HEK293T (cell line): ENCODE results near the gene UNC79.

Experiments used
- CTCF ChIA-PET: fragments of 350-600 bp; formaldehyde crosslinking; extraction: SDS; loops from one replicate; lab custom pipeline; 2021; ENCODE audit warnings: antibody characterized with exemption, inconsistent platforms; lab: Yijun Ruan, JAX
- POLR2A ChIA-PET: fragments of 350-600 bp; formaldehyde crosslinking; extraction: SDS; loops from one replicate; lab custom pipeline; 2020; ENCODE audit warnings: antibody characterized with exemption, inconsistent platforms; lab: Yijun Ruan, JAX
- DNase-seq: peaks from one replicate; pipeline ENCODE4 v3.0.0; 2012; ENCODE audit warnings: mixed read lengths; ENCODE audit errors: extremely low spot score
- ARNT ChIP-seq: fragments of 450-650 bp; IDR thresholded peaks from 2 replicates; pipeline ENCODE4 v1.6.1; 2017; ENCODE audit warnings: mild to moderate bottlenecking
- BHLHE40 ChIP-seq: fragments of 450-650 bp; IDR thresholded peaks from 2 replicates; pipeline ENCODE4 v1.6.1; 2016; ENCODE audit warnings: mild to moderate bottlenecking, moderate library complexity, borderline replicate concordance
- CTBP1 ChIP-seq: fragments of 450-650 bp; IDR thresholded peaks from 2 replicates; pipeline ENCODE4 v1.6.1; 2016; ENCODE audit warnings: borderline replicate concordance
- ELF4 ChIP-seq: fragments of 450-650 bp; IDR thresholded peaks from 2 replicates; pipeline ENCODE4 v1.6.1; 2017; ENCODE audit warnings: antibody characterized with exemption
- FOXA1 ChIP-seq: fragments of 450-650 bp; IDR thresholded peaks from 2 replicates; pipeline ENCODE4 v1.6.1; 2016; ENCODE audit warnings: mild to moderate bottlenecking
- FOXK2 ChIP-seq: fragments of 450-650 bp; IDR thresholded peaks from 2 replicates; pipeline ENCODE4 v1.6.1; 2016; ENCODE audit warnings: mild to moderate bottlenecking
- FOXM1 ChIP-seq: fragments of 450-650 bp; IDR thresholded peaks from 2 replicates; pipeline ENCODE4 v1.6.1; 2017; ENCODE audit warnings: mild to moderate bottlenecking, borderline replicate concordance
- HDGF ChIP-seq: fragments of 450-650 bp; IDR thresholded peaks from 2 replicates; pipeline ENCODE4 v1.6.1; 2017; ENCODE audit warnings: antibody characterized with exemption, borderline replicate concordance
- L3MBTL2 ChIP-seq: fragments of 450-650 bp; conservative IDR thresholded peaks from 2 replicates; pipeline ENCODE4 v1.6.1; 2016; ENCODE audit warnings: mild to moderate bottlenecking
- LEF1 ChIP-seq: fragments of 450-650 bp; IDR thresholded peaks from 2 replicates; pipeline ENCODE4 v1.6.1; 2017; ENCODE audit warnings: mild to moderate bottlenecking, borderline replicate concordance
- NFRKB ChIP-seq: fragments of 450-650 bp; IDR thresholded peaks from 2 replicates; pipeline ENCODE4 v1.6.1; 2016; ENCODE audit warnings: mild to moderate bottlenecking, moderate library complexity
- PKNOX1 ChIP-seq: fragments of 450-650 bp; IDR thresholded peaks from 2 replicates; pipeline ENCODE4 v1.6.1; 2016
- SP1 ChIP-seq: fragments of 450-650 bp; IDR thresholded peaks from 2 replicates; pipeline ENCODE4 v1.6.1; 2017
- SUZ12 ChIP-seq: fragments of 450-650 bp; IDR thresholded peaks from 2 replicates; pipeline ENCODE4 v1.6.1; 2016; ENCODE audit warnings: mild to moderate bottlenecking
- TARDBP ChIP-seq: fragments of 450-650 bp; IDR thresholded peaks from 2 replicates; pipeline ENCODE4 v1.6.1; 2016
- ZNF384 ChIP-seq: fragments of 450-650 bp; IDR thresholded peaks from 2 replicates; pipeline ENCODE4 v1.6.1; 2016

The UNC79 gene

DNA sequence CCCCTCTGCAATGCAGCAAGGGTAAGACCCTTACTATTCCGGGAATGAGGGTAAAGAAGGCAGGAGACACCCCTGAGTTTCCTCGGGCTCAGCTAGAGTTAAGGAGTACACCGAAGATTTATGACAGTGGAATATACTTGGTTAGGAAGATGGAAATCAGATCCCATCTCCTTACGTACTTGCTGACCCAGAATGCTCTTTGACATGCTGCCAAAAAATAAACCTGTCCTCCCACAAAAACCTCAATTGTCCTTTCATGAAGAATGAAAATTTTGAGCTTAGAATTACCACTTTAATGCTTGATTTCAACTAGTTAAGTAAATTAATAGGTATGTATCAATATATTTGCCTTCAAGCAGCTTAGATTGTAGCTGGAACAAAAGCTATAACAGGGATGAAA, 258.1 kb downstream of the UNC79 start:
- ChIA-PET POLR2A (no interaction called here), CTCF (no interaction called here)
- DNase-seq = no peak
- TF ChIP-seq PKNOX1 (no peak), ARNT (no peak), FOXA1 (no peak), ZNF384 (no peak), L3MBTL2 (no peak), FOXK2 (no peak), HDGF (no peak), BHLHE40 (no peak), LEF1 (no peak), SP1 (no peak), CTBP1 (no peak), SUZ12 (no peak), FOXM1 (no peak), ELF4 (no peak)

DNA sequence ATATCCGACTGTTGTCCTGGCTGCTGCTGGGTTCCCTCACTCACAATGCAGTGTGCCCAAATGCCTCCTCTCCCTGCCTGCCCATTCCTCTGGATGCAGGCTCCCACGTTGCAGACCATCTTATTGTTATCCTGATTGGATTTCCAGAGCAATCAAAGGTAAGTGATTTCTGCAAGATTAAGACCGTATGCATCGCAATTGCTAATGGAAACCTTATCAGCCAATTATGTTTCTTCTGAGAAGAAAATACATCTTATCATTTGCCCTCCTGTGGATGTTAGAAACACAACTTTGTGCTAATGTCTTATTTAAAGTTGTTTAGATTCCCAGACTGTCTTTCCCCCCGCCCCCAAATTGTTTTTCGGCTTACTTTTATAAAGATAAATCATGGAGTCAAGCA, 259.4 kb downstream of the UNC79 start:
- DNase-seq = no peak
- ChIA-PET POLR2A (no interaction called here), CTCF (no interaction called here)
- TF ChIP-seq ELF4 (no peak), FOXM1 (no peak), FOXA1 (no peak), FOXK2 (no peak), ARNT (no peak), ZNF384 (no peak), HDGF (no peak), TARDBP (no peak), L3MBTL2 (no peak), BHLHE40 (no peak), SP1 (no peak), CTBP1 (no peak), SUZ12 (no peak)

GRCh38 chr14:93691042-93691780, 260.5 kb downstream of the UNC79 start:
- POLR2A ChIA-PET = no interaction called here
- no peak for DNase-seq
- CTCF ChIA-PET = no interaction called here
- TF ChIP-seq ARNT (no peak), L3MBTL2 (no peak), ZNF384 (no peak), HDGF (no peak), BHLHE40 (no peak), PKNOX1 (no peak), SUZ12 (no peak), CTBP1 (no peak), SP1 (no peak), FOXA1 (no peak), LEF1 (no peak), ELF4 (no peak), NFRKB (no peak)

DNA sequence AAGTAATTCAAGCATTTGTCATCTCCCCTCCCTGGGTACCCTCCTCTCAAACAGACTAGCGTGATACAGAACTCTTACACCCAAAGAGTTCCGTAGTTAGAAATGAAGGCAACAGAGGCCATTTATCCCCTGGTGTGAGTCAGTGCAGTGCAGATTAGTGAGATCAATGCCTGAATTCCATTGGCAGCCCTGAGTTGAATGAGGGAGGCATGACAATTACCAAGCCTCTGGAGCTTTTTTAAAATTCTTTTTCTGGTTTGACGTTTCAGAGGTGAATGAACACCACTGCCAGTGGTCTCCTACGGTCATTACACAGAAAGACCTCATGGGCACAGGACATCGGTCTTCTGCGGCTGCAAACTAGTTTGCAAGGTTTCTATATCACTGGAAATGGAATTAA, 263.2 kb downstream of the UNC79 start:
- ChIA-PET POLR2A (no interaction called here), CTCF (no interaction called here)
- no peak for DNase-seq
- TF ChIP-seq FOXA1 (no peak), SUZ12 (no peak), FOXM1 (no peak), BHLHE40 (no peak), ARNT (no peak), ZNF384 (no peak), CTBP1 (no peak), LEF1 (no peak), TARDBP (no peak), HDGF (no peak), L3MBTL2 (no peak), ELF4 (no peak)

DNA sequence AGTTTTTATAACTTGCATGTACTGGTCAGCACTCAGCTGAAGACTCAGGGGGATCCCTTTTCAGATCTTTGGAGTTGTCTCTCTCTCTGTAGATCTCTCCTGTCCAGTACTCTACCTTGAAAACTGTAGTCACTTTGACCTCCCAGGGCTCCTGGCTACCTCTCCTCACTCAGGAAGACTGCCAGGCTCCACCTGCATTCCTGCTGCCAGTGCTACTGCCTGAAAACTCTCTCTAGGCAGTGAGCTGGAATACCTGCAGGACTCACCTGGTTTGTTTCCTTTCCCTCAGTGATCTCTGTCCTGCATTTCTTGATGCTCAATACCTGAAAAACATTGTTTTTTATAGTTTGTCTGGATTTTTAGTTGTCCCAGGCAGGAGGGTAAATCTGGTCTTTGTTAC, 270.2 kb downstream of the UNC79 start:
- ChIA-PET POLR2A (no interaction called here), CTCF (no interaction called here)
- TF ChIP-seq FOXM1 = no peak
- no peak for TF ChIP-seq CTBP1
- no peak for TF ChIP-seq SUZ12
- no peak for TF ChIP-seq L3MBTL2
- no peak for TF ChIP-seq LEF1
- no peak for TF ChIP-seq PKNOX1
- TF ChIP-seq NFRKB = no peak
- TF ChIP-seq BHLHE40 = no peak
- no peak for DNase-seq

- ChIA-PET CTCF (no interaction called here), POLR2A (no interaction called here)
- DNase-seq = no peak
- no peak for TF ChIP-seq FOXK2
- no peak for TF ChIP-seq FOXA1
- TF ChIP-seq L3MBTL2 = no peak
- TF ChIP-seq PKNOX1 = no peak
- no peak for TF ChIP-seq HDGF
- no peak for TF ChIP-seq ELF4
- TF ChIP-seq TARDBP = no peak
- TF ChIP-seq FOXM1 = no peak
- TF ChIP-seq SUZ12 = no peak
- TF ChIP-seq SP1 = no peak
- TF ChIP-seq ZNF384 = no peak
- TF ChIP-seq CTBP1 = no peak
- TF ChIP-seq LEF1 = no peak
- no peak for TF ChIP-seq BHLHE40
- no peak for TF ChIP-seq ARNT
- TF ChIP-seq NFRKB = no peak
Observed at GRCh38 chr14:93701562-93701961, 270.8 kb downstream of the UNC79 start.
